ENCODE measurements around the gene KRTCAP2.

The KRTCAP2 gene

GRCh38 chr1:155134322-155134721 is 38.8 kb downstream of the KRTCAP2 start:
- in situ Hi-C loops (cut with MboI; ENCODE audit: low sequenced_read_pairs) = no loop called here
- DNase-seq (ENCODE audit: low spot score in 2 of 2) = no peak
- Histone ChIP-seq H3K36me3 (replicated peaks) (peaks cover 28% of the 10 kb centered on the region), H3K27me3 (ENCODE audit: low read depth) (no peaks in the 10 kb centered on the region), H3K4me1 (peaks cover 20% of the 10 kb centered on the region), H3K9me3 (no peaks in the 10 kb centered on the region), H3K4me3 (no peak overlapping the region)

- DNase-seq (ENCODE audit: low spot score in 2 of 2) = no peak
- Histone ChIP-seq H3K4me1 (peaks cover 18% of the 10 kb centered on the region), H3K9me3 (no peaks in the 10 kb centered on the region), H3K4me3 (no peak overlapping the region), H3K27me3 (ENCODE audit: low read depth) (no peaks in the 10 kb centered on the region), H3K36me3 (replicated peaks) (peaks cover 26% of the 10 kb centered on the region)
- in situ Hi-C loops (cut with MboI; ENCODE audit: low sequenced_read_pairs) = no loop called here
These were observed 39.3 kb downstream of the KRTCAP2 start for GRCh38 chr1:155133799-155134281.

GRCh38 chr1:155131856-155132255 is 41.2 kb downstream of the KRTCAP2 start:
- Histone ChIP-seq H3K9me3 (no peaks in the 10 kb centered on the region), H3K4me1 (peaks cover 28% of the 10 kb centered on the region), H3K27me3 (ENCODE audit: low read depth) (no peaks in the 10 kb centered on the region), H3K4me3 (no peak overlapping the region), H3K36me3 (replicated peaks) (peaks cover 14% of the 10 kb centered on the region)
- in situ Hi-C loops (cut with MboI; ENCODE audit: low sequenced_read_pairs) = no loop called here
- DNase-seq (ENCODE audit: low spot score in 2 of 2) = no peak

- H3K4me3 ChIP-seq = no peak overlapping the region
- H3K27me3 ChIP-seq (ENCODE audit: low read depth) = no peaks in the 10 kb centered on the region
- no peak for DNase-seq (ENCODE audit: low spot score in 2 of 2)
- H3K4me1 ChIP-seq = peaks cover 33% of the 10 kb centered on the region
- H3K9me3 ChIP-seq = no peaks in the 10 kb centered on the region
- peaks cover 14% of the 10 kb centered on the region for H3K36me3 ChIP-seq (replicated peaks)
- in situ Hi-C loops (cut with MboI; ENCODE audit: low sequenced_read_pairs) = no loop called here
These were observed 41.8 kb downstream of the KRTCAP2 start for GRCh38 chr1:155131285-155131684.

- no peak overlapping the region for H3K4me3 ChIP-seq
- no peaks in the 10 kb centered on the region for H3K27me3 ChIP-seq (ENCODE audit: low read depth)
- no peaks in the 10 kb centered on the region for H3K9me3 ChIP-seq
- no peak for DNase-seq (ENCODE audit: low spot score in 2 of 2)
- H3K36me3 ChIP-seq (replicated peaks) = peaks cover 14% of the 10 kb centered on the region
- H3K4me1 ChIP-seq = peaks cover 34% of the 10 kb centered on the region
- in situ Hi-C loops (cut with MboI; ENCODE audit: low sequenced_read_pairs) = no loop called here
These were observed 42.7 kb downstream of the KRTCAP2 start for GRCh38 chr1:155130272-155131006.

- DNase-seq (ENCODE audit: low spot score in 2 of 2) = no peak
- in situ Hi-C loops (cut with MboI; ENCODE audit: low sequenced_read_pairs) = no loop called here
- no peaks in the 10 kb centered on the region for H3K27me3 ChIP-seq (ENCODE audit: low read depth)
- H3K4me3 ChIP-seq = peak overlapping the region; percentile 54
- H3K36me3 ChIP-seq (replicated peaks) = peaks cover 12% of the 10 kb centered on the region
- no peaks in the 10 kb centered on the region for H3K9me3 ChIP-seq
- peaks cover 31% of the 10 kb centered on the region for H3K4me1 ChIP-seq
These were observed 44.2 kb downstream of the KRTCAP2 start for GRCh38 chr1:155128755-155129473.

- Histone ChIP-seq H3K9me3 (no peaks in the 10 kb centered on the region), H3K4me3 (peak overlapping the region; percentile 54), H3K36me3 (replicated peaks) (peaks cover 10% of the 10 kb centered on the region), H3K27me3 (ENCODE audit: low read depth) (no peaks in the 10 kb centered on the region), H3K4me1 (peaks cover 33% of the 10 kb centered on the region)
- DNase-seq (ENCODE audit: low spot score in 2 of 2) = no peak
- in situ Hi-C loops (cut with MboI; ENCODE audit: low sequenced_read_pairs) = no loop called here
These were observed 44.9 kb downstream of the KRTCAP2 start for GRCh38 chr1:155127967-155128754.

GRCh38 chr1:155127105-155127966 is 45.8 kb downstream of the KRTCAP2 start, which contains the start of gene EFNA1:
TSS of gene EFNA1 (plus strand) at chr1:155127876. CDS start at chr1:155127978, 102 bp downstream.
- peaks cover 33% of the 10 kb centered on the region for H3K4me1 ChIP-seq
- DNase-seq (ENCODE audit: low spot score in 2 of 2) = peak; percentile 67 to 81
- peaks cover 10% of the 10 kb centered on the region for H3K36me3 ChIP-seq (replicated peaks)
- no peaks in the 10 kb centered on the region for H3K27me3 ChIP-seq (ENCODE audit: low read depth)
- H3K4me3 ChIP-seq = peak within 1 kb of the TSS; percentile 54
- H3K9me3 ChIP-seq = no peaks in the 10 kb centered on the region
- in situ Hi-C loops (cut with MboI; ENCODE audit: low sequenced_read_pairs) = no loop called here

- H3K27me3 ChIP-seq (ENCODE audit: low read depth) = no peaks in the 10 kb centered on the region
- in situ Hi-C loops (cut with MboI; ENCODE audit: low sequenced_read_pairs) = no loop called here
- H3K4me3 ChIP-seq = peak overlapping the region; percentile 54
- H3K9me3 ChIP-seq = no peaks in the 10 kb centered on the region
- DNase-seq (ENCODE audit: low spot score in 2 of 2) = peak in 1 of 2 experiments; percentile 70
- H3K36me3 ChIP-seq (replicated peaks) = peaks cover 3% of the 10 kb centered on the region
- peaks cover 33% of the 10 kb centered on the region for H3K4me1 ChIP-seq
These were observed 46.5 kb downstream of the KRTCAP2 start for GRCh38 chr1:155126556-155127104.

GRCh38 chr1:155125946-155126555 is 47.1 kb downstream of the KRTCAP2 start:
- H3K36me3 ChIP-seq (replicated peaks) = no peaks in the 10 kb centered on the region
- no peaks in the 10 kb centered on the region; the same call in 1 of the 2 replicates for H3K27me3 ChIP-seq (ENCODE audit: low read depth)
- peaks cover 33% of the 10 kb centered on the region for H3K4me1 ChIP-seq
- H3K9me3 ChIP-seq = no peaks in the 10 kb centered on the region
- H3K4me3 ChIP-seq = no peak overlapping the region; the same call in 1 of the 2 replicates
- DNase-seq (ENCODE audit: low spot score in 2 of 2) = no peak
- in situ Hi-C loops (cut with MboI; ENCODE audit: low sequenced_read_pairs) = no loop called here

- DNase-seq (ENCODE audit: low spot score in 2 of 2) = no peak
- H3K27me3 ChIP-seq (ENCODE audit: low read depth) = no peaks in the 10 kb centered on the region; the same call in 1 of the 2 replicates
These were observed 47.6 kb downstream of the KRTCAP2 start for GRCh38 chr1:155125511-155125945.

More at GRCh38 chr1:155125511-155125945, 47.6 kb downstream of the KRTCAP2 start:
- in situ Hi-C loops (cut with MboI; ENCODE audit: low sequenced_read_pairs) = no loop called here
- H3K36me3 ChIP-seq (replicated peaks) = no peaks in the 10 kb centered on the region
- no peak overlapping the region for H3K4me3 ChIP-seq
- no peaks in the 10 kb centered on the region for H3K9me3 ChIP-seq
- H3K4me1 ChIP-seq = peaks cover 33% of the 10 kb centered on the region

Measured in HAP-1 (cell line).